HG03442 (cell line): ENCODE data around the gene OR8H2.
"Not testable (repeated sequence)": the region's sequence is repeated elsewhere in the genome, so short reads cannot be mapped to it uniquely, and the experiment has no call there.

Experiments
- ATAC-seq: cut with Tn5 transposase; IDR thresholded peaks from one replicate; pipeline ENCODE4 v1.9.1; 2021; ENCODE audit warnings: mild to moderate bottlenecking, moderate library complexity; ENCODE audit not compliant: unreplicated experiment

OR8H2 gene

GRCh38 chr11:56103210-56103737, at the start of gene OR8H2:
OR8H2 (plus strand) TSS chr11:56103687; CDS start chr11:56105043, 1,356 bp downstream.
- ATAC-seq = no peak

- ATAC-seq = not testable (repeated sequence)
Observed at GRCh38 chr11:56056366-56056765, 47.1 kb upstream of the OR8H2 start.

GRCh38 chr11:56057661-56058237, 45.7 kb upstream of the OR8H2 start:
- ATAC-seq = not testable (repeated sequence)

- not testable (repeated sequence) for ATAC-seq
Observed at GRCh38 chr11:56058260-56058780, 45.2 kb upstream of the OR8H2 start.

GRCh38 chr11:56066980-56067379, 36.5 kb upstream of the OR8H2 start:
- no peak for ATAC-seq

- ATAC-seq = no peak
Observed at GRCh38 chr11:56089697-56090096, 13.8 kb upstream of the OR8H2 start.

- ATAC-seq = no peak
Observed at GRCh38 chr11:56093008-56093407, 10.5 kb upstream of the OR8H2 start, which contains the start of gene OR8I2. OR8I2 (plus strand) TSS chr11:56093308; CDS start chr11:56093308, 0 bp downstream.

GRCh38 chr11:56122073-56122472, 18.6 kb downstream of the OR8H2 start, which contains the start of gene OR8H3:
OR8H3 (plus strand) TSS chr11:56122373; CDS start chr11:56122373, 0 bp downstream.
- ATAC-seq = no peak

- ATAC-seq = no peak
Observed at GRCh38 chr11:56140151-56140661, 36.7 kb downstream of the OR8H2 start, which contains the start of gene OR8J3. OR8J3 (minus strand) TSS chr11:56140201; CDS start chr11:56137718, 2,483 bp downstream.

- not testable (repeated sequence) for ATAC-seq
Observed at GRCh38 chr11:56143681-56144080, 40.2 kb downstream of the OR8H2 start.

- ATAC-seq = no peak
Observed at GRCh38 chr11:56151376-56151775, 47.9 kb downstream of the OR8H2 start.

GRCh38 chr11:56152333-56152732, 48.8 kb downstream of the OR8H2 start:
- no peak for ATAC-seq
